GM12878 (cell line): ENCODE results near the gene KCNQ1. TPM values are rescaled to one million over a fixed set of nuclear protein-coding genes. Genes with fewer than 3 reads are reported as not detected.

Experiments
- ATAC-seq: fragments of 200-7000 bp; cut with Tn5 transposase; 3 replicates; pipeline ENCODE4 v1.9.1; 2020; ENCODE audit warnings: mild to moderate bottlenecking, moderate library complexity
- BruUV-seq: library from RNA; stranded (reverse); fragments of 400-500 nt; replicated peaks from 2 replicates; lab custom pipeline; 2021; lab: Mats Ljungman, UMichigan
- CTCF ChIA-PET: fragments of 300-600 bp; sonication (Branson Sonifier 250); formaldehyde crosslinking; extraction: SDS; loops from one replicate; lab custom pipeline; 2021; ENCODE audit warnings: inconsistent platforms; lab: Yijun Ruan, JAX
- POLR2A ChIA-PET: fragments of 350-600 bp; formaldehyde crosslinking; extraction: SDS; loops from one replicate; lab custom pipeline; 2021; ENCODE audit warnings: inconsistent platforms; lab: Charles Lee
- RAD21 ChIA-PET: fragments of 300-600 bp; sonication (Branson Sonifier 250); formaldehyde crosslinking; loops from one replicate; lab custom pipeline; 2023; ENCODE audit warnings: antibody characterized with exemption; ENCODE audit not compliant: unreplicated experiment; lab: Charles Lee
- SMC1A ChIA-PET: fragments of 300-600 bp; sonication (Branson Sonifier 250); formaldehyde crosslinking; loops from one replicate; lab custom pipeline; 2023; ENCODE audit not compliant: unreplicated experiment, uncharacterized antibody; lab: Charles Lee
- DNase-seq: peaks from one replicate; pipeline ENCODE4 v3.0.0-alpha.2; 2011; ENCODE audit warnings: low read depth, low spot score
- FAIRE-seq: peaks from 3 replicates; lab custom pipeline; 2011; peaks lifted over from hg19 to GRCh38; lab: Jason Lieb, UNC
- H2AFZ ChIP-seq: 2 replicates; pipeline ENCODE4 v1.6.0; 2011; ENCODE audit warnings: low read depth, low read length, control low read depth; ENCODE audit not compliant: control insufficient read depth
- H3K27ac ChIP-seq: 2 replicates; pipeline ENCODE4 v1.5.1; 2011; ENCODE audit warnings: control low read depth; ENCODE audit not compliant: control insufficient read depth, insufficient read depth
- H3K27me3 ChIP-seq, 2 experiments: replicated peaks in 1 of 2; 2 replicates each; pipeline versions ENCODE4 v1.6.0 to v1.6.1; 2011; ENCODE audit warnings: low read length in 1 of 2; ENCODE audit not compliant: control insufficient read depth in 2 of 2, insufficient read depth in 2 of 2
- H3K36me3 ChIP-seq, 2 experiments: 2 replicates each; pipeline ENCODE4 v1.5.1; 2011; ENCODE audit warnings: low read length in 1 of 2; ENCODE audit not compliant: control insufficient read depth in 2 of 2, insufficient read depth in 2 of 2
- H3K4me1 ChIP-seq: 2 replicates; pipeline ENCODE4 v1.6.1; 2011; ENCODE audit warnings: mild to moderate bottlenecking, low read length, moderate library complexity, mixed read lengths; ENCODE audit not compliant: control insufficient read depth, insufficient read depth
- H3K4me2 ChIP-seq: 2 replicates; pipeline ENCODE4 v1.6.0; 2011; ENCODE audit warnings: control low read depth; ENCODE audit not compliant: control insufficient read depth, insufficient read depth
- H3K4me3 ChIP-seq: fragments of 200-600 bp; sonication (generic); 2 replicates; pipeline ENCODE4 v1.5.1; 2016
- H3K79me2 ChIP-seq: 2 replicates; pipeline ENCODE4 v1.6.0; 2011; ENCODE audit warnings: low read length; ENCODE audit not compliant: control insufficient read depth, insufficient read depth
- H3K9ac ChIP-seq: 2 replicates; pipeline ENCODE4 v1.8.0; 2011; ENCODE audit warnings: low read length, control low read depth, mixed read lengths; ENCODE audit not compliant: control insufficient read depth, insufficient read depth
- H3K9me3 ChIP-seq: replicated peaks from 3 replicates; pipeline ENCODE4 v1.5.1; 2011; ENCODE audit warnings: mild to moderate bottlenecking, low read length; ENCODE audit not compliant: control insufficient read depth, insufficient read depth
- H4K20me1 ChIP-seq: 2 replicates; pipeline ENCODE4 v1.6.0; 2011; ENCODE audit not compliant: control insufficient read depth, insufficient read depth
- FOS ChIP-seq: IDR thresholded peaks from 3 replicates; pipeline ENCODE4 v1.6.1; 2011; ENCODE audit warnings: borderline replicate concordance; ENCODE audit not compliant: insufficient read length; ENCODE audit errors: extremely low read depth
- RBBP5 ChIP-seq: fragments of 200-600 bp; sonication (generic); conservative IDR thresholded peaks from 2 replicates; pipeline ENCODE4 v1.6.1; 2016
- WGBS: methylation state at CpG from one replicate; pipeline ENCODE4 v1.1.6; 2016; ENCODE audit warnings: low lambda C conversion rate; ENCODE audit not compliant: insufficient replicate concordance, insufficient coverage; ENCODE audit errors: missing lambda C conversion rate; 5-methylcytosine and 5-hydroxymethylcytosine counted together
- in situ Hi-C: fragments of 300-500 bp; cut with MboI; formaldehyde crosslinking; loops from 9 replicates; pipeline ENCODE4 v1.14.3; 2018; ENCODE audit warnings: mixed read lengths
- intact Hi-C: fragments of 100-400 bp; cut with micrococcal nuclease; formaldehyde crosslinking; loops from one replicate; pipeline ENCODE4 v1.14.2; 2022; ENCODE audit not compliant: unreplicated experiment
- polyA plus RNA-seq, 11 experiments: library from polyadenylated mRNA; depleted of rRNA in 4 of 11; unstranded in 6 of 11; stranded (reverse) in 5 of 11; fragments of >200 nt; fragmentation: Nextera tagmentation in 4 of 11; fragmentation: Illumina TruSeq in 1 of 11; extraction: Ambion mirVana in 4 of 11; extraction: Trizol in 1 of 11; gene quantifications; 1 replicate in 1 of 11; 2 replicates in 10 of 11; pipeline versions ENCODE4 v1.2.1 to v1.2.3, GENCODE V29; 2011 to 2016; ENCODE audit warnings: inconsistent platforms in 2 of 11, missing spikeins in 2 of 11, low read depth in 1 of 11
- total RNA-seq, 4 experiments: library from RNA; depleted of rRNA in 3 of 4; stranded (reverse); fragments of >200 nt in 3 of 4; fragmentation: Illumina TruSeq in 1 of 4; extraction: Trizol in 1 of 4; gene quantifications; 2 replicates each; pipeline versions ENCODE4 v1.2.1 to v1.2.3, GENCODE V29; 2013 to 2021

The KCNQ1 gene
- total and polyA plus RNA-seq, 10 of the 15 experiments (the other 5 are each of a cell fraction or from before 2014, with no cell fraction given) = 0.03 to 0.15 (median 0.12) TPM; not detected in 7

DNA sequence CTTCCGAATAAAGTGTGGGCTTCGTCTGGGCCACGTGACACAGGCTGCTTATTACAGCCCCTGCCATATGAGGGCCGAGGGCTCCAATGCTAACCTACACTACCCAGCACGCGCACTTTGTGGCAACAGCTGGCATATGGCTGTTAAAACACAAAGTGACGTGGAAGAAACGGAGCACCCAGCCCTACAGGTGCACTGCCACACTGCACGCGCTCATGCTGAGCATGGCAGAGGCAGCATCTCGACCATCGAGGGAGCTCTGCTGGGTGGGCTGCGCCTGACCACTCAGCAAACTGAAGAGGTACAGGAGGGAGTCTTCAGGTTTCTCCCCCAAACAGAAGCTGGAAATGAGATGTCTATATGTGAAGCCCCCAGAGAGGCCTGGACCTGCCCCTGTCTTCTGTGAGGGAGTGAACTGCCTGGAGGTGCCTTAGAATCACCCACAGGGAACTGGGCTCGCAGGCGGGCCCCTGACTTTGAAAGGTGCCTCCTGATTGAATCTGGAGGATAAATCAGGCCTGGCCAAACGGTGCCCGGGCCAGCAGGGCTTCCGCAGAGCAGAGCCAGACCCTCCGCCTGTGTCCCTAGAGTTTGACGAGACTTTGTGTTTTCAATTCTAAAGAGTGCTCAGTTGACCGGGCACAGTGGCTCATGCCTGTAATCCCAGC lies 26.0 kb upstream of the KCNQ1 start:
- Histone ChIP-seq H3K9me3 (no peaks in the 10 kb centered on the region), H3K4me2 (no peak overlapping the region), H3K9ac (no peak overlapping the region), H4K20me1 (no peaks in the 10 kb centered on the region), H3K27me3 (no peaks in the 10 kb centered on the region), H3K79me2 (no peaks in the 10 kb centered on the region), H3K27ac (no peak overlapping the region)
- WGBS = 51% methylated on average over 21 of the region's 21 CpGs
- ChIA-PET POLR2A (no interaction called here), SMC1A (interaction anchor here (0.9 to 3.4 kb wide), 3 partner anchors 110 to 220 kb away, joined by 3 to 60 read pairs (median 4); no protein-coding TSS in a partner anchor), CTCF (interaction anchor here (0.8 to 9.5 kb wide), 10 partner anchors 10 to 469 kb away, joined by 3 to 271 read pairs (median 6); partner anchors contain the start of genes C11orf21, TSPAN32 and TSSC4)
- no peak for FAIRE-seq
- ATAC-seq = no peak
- BruUV-seq = no TSS peak
- no peak for DNase-seq
- in situ Hi-C loops = loop anchor here (5.0 kb wide), 2 partner anchors 107 to 217 kb away; no protein-coding TSS in a partner anchor
- TF ChIP-seq RBBP5 (no peak), FOS (no peak)
- TF ChIP-seq, all 136 proteins: peak for 0
- intact Hi-C loops = loop anchor here (1.0 kb wide), 1 partner anchor 114 kb away; no protein-coding TSS in a partner anchor
- RAD21 ChIA-PET = interaction anchor here (0.7 to 7.3 kb wide), 7 partner anchors 18 to 220 kb away, joined by 3 to 187 read pairs (median 5); partner anchors contain the start of genes C11orf21, TSPAN32 and TSSC4
- H3K4me3 ChIP-seq = no peak overlapping the region
- no peaks in the 10 kb centered on the region for H3K4me1 ChIP-seq
- H3K36me3 ChIP-seq = no peaks in the 10 kb centered on the region
- no peak overlapping the region for H2AFZ ChIP-seq
